Measurements from ENCODE around the gene RBM22. TPM values are rescaled to one million over a fixed set of nuclear protein-coding genes. Genes with fewer than 3 reads are reported as not detected.

The RBM22 gene
- total and polyA plus RNA-seq, 10 of the 15 experiments (the other 5 are each of a cell fraction or from before 2014, with no cell fraction given), result 26.3 to 66.4 (median 43.0) TPM

- H3K4me2 ChIP-seq (ENCODE audit: control insufficient read depth, insufficient read depth), result no peak within 1 kb of the TSS
- TF ChIP-seq, protein P1, sequence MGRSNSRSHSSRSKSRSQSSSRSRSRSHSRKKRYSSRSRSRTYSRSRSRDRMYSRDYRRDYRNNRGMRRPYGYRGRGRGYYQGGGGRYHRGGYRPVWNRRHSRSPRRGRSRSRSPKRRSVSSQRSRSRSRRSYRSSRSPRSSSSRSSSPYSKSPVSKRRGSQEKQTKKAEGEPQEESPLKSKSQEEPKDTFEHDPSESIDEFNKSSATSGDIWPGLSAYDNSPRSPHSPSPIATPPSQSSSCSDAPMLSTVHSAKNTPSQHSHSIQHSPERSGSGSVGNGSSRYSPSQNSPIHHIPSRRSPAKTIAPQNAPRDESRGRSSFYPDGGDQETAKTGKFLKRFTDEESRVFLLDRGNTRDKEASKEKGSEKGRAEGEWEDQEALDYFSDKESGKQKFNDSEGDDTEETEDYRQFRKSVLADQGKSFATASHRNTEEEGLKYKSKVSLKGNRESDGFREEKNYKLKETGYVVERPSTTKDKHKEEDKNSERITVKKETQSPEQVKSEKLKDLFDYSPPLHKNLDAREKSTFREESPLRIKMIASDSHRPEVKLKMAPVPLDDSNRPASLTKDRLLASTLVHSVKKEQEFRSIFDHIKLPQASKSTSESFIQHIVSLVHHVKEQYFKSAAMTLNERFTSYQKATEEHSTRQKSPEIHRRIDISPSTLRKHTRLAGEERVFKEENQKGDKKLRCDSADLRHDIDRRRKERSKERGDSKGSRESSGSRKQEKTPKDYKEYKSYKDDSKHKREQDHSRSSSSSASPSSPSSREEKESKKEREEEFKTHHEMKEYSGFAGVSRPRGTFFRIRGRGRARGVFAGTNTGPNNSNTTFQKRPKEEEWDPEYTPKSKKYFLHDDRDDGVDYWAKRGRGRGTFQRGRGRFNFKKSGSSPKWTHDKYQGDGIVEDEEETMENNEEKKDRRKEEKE (IDR thresholded peaks at IDR 0.05), result no peak
- ChIA-PET CTCF (interaction anchor here (0.6 to 12.7 kb wide), 6 partner anchors 10 to 204 kb away, joined by 3 to 236 read pairs (median 3); partner anchors contain the start of gene IRGM), POLR2A (no interaction called here), RAD21 (ENCODE audit: unreplicated experiment) (interaction anchor here (1.1 kb wide), 1 partner anchor 99 kb away, joined by 4 read pairs; no protein-coding TSS in a partner anchor), SMC1A (ENCODE audit: uncharacterized antibody, unreplicated experiment) (interaction anchor here (1.0 to 1.9 kb wide), 3 partner anchors 8 to 101 kb away, joined by 3 to 6 read pairs (median 4); no protein-coding TSS in a partner anchor)
- in situ Hi-C loops (cut with MboI) (no loop called here), intact Hi-C loops (cut with micrococcal nuclease; ENCODE audit: unreplicated experiment) (no loop called here)
- H3K27ac ChIP-seq (ENCODE audit: control insufficient read depth, insufficient read depth), result no peak within 1 kb of the TSS
- H3K36me3 ChIP-seq (ENCODE audit: control insufficient read depth in 2 of 2, insufficient read depth in 2 of 2, low read length in 1 of 2), result no peaks in the 10 kb centered on the region
- no TSS peak for BruUV-seq (replicated peaks)
- no peak for FAIRE-seq
- no peaks in the 10 kb centered on the region; a peak in 2 of 4 replicates for H3K27me3 ChIP-seq (replicated peaks in 1 of 2; ENCODE audit: control insufficient read depth in 2 of 2, insufficient read depth in 2 of 2, low read length in 1 of 2)
- H3K4me1 ChIP-seq (ENCODE audit: control insufficient read depth, insufficient read depth, low read length), result peaks cover 5% of the 10 kb centered on the region
- H3K79me2 ChIP-seq (ENCODE audit: control insufficient read depth, insufficient read depth, low read length), result no peaks in the 10 kb centered on the region
- no peaks in the 10 kb centered on the region for H4K20me1 ChIP-seq (ENCODE audit: control insufficient read depth, insufficient read depth)
- no peaks in the 10 kb centered on the region for H3K9me3 ChIP-seq (replicated peaks; ENCODE audit: control insufficient read depth, insufficient read depth, low read length)
- no peak within 1 kb of the TSS for H2AFZ ChIP-seq (ENCODE audit: control insufficient read depth, low read depth, low read length)
- no peak for ATAC-seq
- no peak within 1 kb of the TSS for H3K9ac ChIP-seq (ENCODE audit: control insufficient read depth, insufficient read depth, low read length)
- no peak within 1 kb of the TSS for H3K4me3 ChIP-seq
- DNase-seq (ENCODE audit: low read depth, low spot score), result no peak
- WGBS (ENCODE audit: insufficient coverage, insufficient replicate concordance, low lambda C conversion rate, missing lambda C conversion rate), result 33% methylated on average over 7 of the region's 7 CpGs
Measured at GRCh38 chr5:150661086-150661485, 39.8 kb downstream of the RBM22 start, which contains the start of gene MYOZ3. TSS of gene MYOZ3 (plus strand) at chr5:150661251. CDS start at chr5:150662942, 1,691 bp downstream.
